Epithelial cell of proximal tubule (primary cell): ENCODE results near the gene DYRK4. TPM values are rescaled to one million over a fixed set of nuclear protein-coding genes. Genes with fewer than 3 reads are reported as not detected.

Source experiments
- DNase-seq: peaks from one replicate; pipeline ENCODE4 v3.0.0-alpha.2; 2011; ENCODE audit warnings: low read depth
- H3K4me3 ChIP-seq: 2 replicates; pipeline ENCODE4 v1.5.1; 2011; ENCODE audit warnings: low read depth, mild to moderate bottlenecking, low read length
- total RNA-seq: library from RNA; depleted of rRNA; stranded (reverse); fragments of >200 nt; gene quantifications from 2 replicates; pipeline ENCODE4 v1.2.3, GENCODE V29; 2015
- TF ChIP-seq, protein P1 (sequence below): conservative IDR thresholded peaks from 2 replicates; pipeline ENCODE4 v1.5.1; 2012; ENCODE audit warnings: low read depth, mild to moderate bottlenecking, low read length

The DYRK4 gene
- total RNA-seq, 1 donor from 2014 or later, result 38.9 TPM

- DNase-seq, result no peak
- TF ChIP-seq, protein P1, sequence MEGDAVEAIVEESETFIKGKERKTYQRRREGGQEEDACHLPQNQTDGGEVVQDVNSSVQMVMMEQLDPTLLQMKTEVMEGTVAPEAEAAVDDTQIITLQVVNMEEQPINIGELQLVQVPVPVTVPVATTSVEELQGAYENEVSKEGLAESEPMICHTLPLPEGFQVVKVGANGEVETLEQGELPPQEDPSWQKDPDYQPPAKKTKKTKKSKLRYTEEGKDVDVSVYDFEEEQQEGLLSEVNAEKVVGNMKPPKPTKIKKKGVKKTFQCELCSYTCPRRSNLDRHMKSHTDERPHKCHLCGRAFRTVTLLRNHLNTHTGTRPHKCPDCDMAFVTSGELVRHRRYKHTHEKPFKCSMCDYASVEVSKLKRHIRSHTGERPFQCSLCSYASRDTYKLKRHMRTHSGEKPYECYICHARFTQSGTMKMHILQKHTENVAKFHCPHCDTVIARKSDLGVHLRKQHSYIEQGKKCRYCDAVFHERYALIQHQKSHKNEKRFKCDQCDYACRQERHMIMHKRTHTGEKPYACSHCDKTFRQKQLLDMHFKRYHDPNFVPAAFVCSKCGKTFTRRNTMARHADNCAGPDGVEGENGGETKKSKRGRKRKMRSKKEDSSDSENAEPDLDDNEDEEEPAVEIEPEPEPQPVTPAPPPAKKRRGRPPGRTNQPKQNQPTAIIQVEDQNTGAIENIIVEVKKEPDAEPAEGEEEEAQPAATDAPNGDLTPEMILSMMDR, result no peak
- H3K4me3 ChIP-seq, result no peak overlapping the region
These were observed 2.8 kb downstream of the DYRK4 start for GRCh38 chr12:4564818-4565217.

- TF ChIP-seq, protein P1, result no peak
- no peak for DNase-seq
- no peak overlapping the region for H3K4me3 ChIP-seq
These were observed 4.5 kb downstream of the DYRK4 start for GRCh38 chr12:4566474-4566873.

DNA sequence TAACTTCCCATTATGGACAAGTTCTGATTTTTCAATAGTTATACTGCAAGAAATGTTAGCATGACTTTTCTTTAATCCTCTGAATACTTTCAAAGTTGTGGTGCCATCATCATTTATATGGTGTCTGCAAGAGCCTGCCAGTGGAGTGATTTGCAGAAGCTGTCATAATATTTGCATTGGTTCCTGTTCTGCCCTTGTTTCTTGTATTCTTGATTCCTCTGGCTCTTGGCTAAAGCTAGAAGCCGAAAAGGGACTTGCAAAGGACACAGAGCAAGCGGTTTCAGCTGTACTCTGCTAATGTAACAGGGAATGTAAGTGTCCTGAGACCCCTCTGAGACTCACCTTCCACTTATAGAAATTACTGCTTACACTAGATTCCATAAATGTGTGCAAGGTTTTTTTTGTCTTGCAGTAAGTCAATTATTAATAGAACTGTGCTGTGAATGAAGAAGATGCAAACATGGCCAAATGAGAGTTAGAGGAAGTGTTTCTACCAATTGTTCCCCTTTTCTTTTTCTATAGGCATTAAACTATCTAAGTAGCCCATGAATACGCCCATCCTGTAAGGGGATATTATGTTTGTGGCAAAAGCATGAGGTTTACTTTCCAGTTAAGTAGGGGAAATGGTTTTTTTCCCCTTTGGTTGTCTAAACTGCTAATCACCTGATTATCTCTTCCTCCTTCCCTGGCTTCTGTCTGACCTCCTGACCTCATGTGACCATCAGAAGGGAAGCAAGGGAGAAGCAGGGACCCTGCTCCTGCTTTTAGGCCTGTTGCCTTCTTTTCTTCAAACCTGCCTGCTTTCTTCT is 5.3 kb downstream of the DYRK4 start:
- DNase-seq, result no peak
- no peak overlapping the region for H3K4me3 ChIP-seq
- TF ChIP-seq, protein P1, result no peak

- H3K4me3 ChIP-seq, result no peak overlapping the region
- no peak for DNase-seq
- TF ChIP-seq, protein P1, result no peak
These were observed 7.3 kb downstream of the DYRK4 start for GRCh38 chr12:4569261-4569660.

DNA sequence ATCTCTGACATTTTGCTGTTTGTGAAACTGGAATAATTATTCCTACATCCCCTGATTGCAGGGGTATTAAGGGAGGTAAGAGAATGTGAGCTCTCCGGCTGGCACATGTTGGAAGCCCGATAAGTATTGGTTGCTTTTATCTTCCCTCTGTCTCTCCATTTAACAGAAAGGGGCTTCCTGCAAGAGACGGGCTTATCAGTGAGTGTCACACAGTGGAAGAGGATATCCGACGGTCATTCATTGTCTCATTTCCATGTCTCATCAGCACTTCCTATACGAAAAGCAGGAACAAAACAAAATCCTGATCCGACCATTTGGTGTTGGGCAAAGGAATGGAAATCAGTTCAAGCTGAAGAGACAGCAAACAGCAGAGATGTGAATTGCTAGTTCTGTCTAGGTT is 10.7 kb downstream of the DYRK4 start:
- TF ChIP-seq, protein P1, result no peak
- DNase-seq, result no peak
- no peak overlapping the region for H3K4me3 ChIP-seq

DNA sequence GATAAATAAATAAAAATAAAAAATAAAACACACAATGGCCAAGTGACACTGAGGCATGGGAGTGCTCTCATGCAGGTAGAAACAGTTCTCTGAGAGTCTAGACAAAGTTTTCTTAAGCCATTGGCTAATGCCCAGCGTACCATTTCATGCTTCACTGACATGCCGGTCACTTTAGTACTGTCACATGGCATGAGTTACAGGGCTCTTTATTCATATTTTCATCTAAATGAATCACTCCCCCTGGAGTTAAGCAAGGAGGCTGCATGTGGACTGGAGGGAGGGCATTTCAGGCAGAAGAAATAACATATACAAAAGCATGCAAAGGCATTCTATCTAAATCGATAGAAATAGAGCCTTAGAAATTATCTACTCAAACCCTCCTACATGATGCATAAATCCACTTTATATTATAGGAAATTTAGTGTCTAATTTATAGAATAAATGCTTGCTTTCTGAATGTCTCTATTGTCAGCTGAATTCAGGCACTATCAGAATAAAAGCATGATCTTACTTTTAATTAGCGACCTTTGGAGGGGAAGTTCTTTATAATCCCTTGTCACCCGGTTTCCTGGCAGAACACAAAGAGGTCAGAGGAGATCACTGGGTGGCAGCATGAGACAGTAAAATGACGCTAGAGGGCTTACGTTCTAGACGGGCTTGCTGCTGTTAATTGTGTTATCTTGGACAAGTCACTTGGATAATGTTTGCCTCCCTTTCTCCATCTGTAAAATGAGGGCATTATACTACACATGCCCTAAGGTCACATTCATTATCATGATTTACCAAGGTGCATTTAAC is 17.5 kb downstream of the DYRK4 start:
- TF ChIP-seq, protein P1, result peak; percentile 23
- DNase-seq, result no peak
- no peak overlapping the region for H3K4me3 ChIP-seq
